ENCODE data around the gene CCL7. TPM values are rescaled to one million over a fixed set of nuclear protein-coding genes. Genes with fewer than 3 reads are reported as not detected.

CCL7 gene
- total and polyA plus RNA-seq, 2 of the 4 experiments (the other 2 are of a cell fraction), result 0.18 to 0.58 TPM

DNA sequence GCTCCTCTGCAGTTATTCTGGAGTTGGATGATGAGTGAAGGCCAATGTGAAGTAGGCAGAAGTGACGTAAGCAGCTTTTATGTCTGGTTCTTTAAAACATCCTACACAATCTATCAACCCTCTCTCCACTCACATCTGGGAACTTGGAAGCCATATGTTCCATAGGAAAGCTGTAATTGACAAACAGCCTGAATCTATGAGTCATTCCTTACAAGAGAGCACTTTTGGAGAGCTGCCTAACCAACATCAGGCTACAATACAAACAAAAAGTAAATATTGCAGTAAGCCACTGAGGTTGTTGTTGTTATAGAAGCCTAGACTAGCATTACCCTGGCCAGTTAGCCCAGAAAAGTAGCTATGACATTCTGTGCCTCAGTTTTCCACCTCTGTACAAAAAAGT, 5.9 kb downstream of the CCL7 start:
- POLR2A ChIA-PET (ENCODE audit: unreplicated experiment), result no interaction called here
- H4K91ac ChIP-seq (ENCODE audit: insufficient read depth, low read depth, low read length), result no peak overlapping the region

More for the DNA sequence above, 5.9 kb downstream of the CCL7 start:
- in situ Hi-C loops (cut with MboI; ENCODE audit: low sequenced_read_pairs) (loop anchor here (10.0 kb wide), 2 partner anchors 59 to 71 kb away; no protein-coding TSS in a partner anchor), intact Hi-C loops (cut with micrococcal nuclease) (loop anchor here (1.0 kb wide), 1 partner anchor 21 kb away; the partner anchor contains the start of gene CCL2), dilution Hi-C loops (cut with HindIII; ENCODE audit: low sequenced_read_pairs, unreplicated experiment) (no loop called here)
- H2AFZ ChIP-seq (replicated peaks; ENCODE audit: low read length, poor library complexity), result no peak overlapping the region
- no peak overlapping the region for H3K4me3 ChIP-seq (ENCODE audit: insufficient read depth, low read depth, low read length)
- H3K4ac ChIP-seq (ENCODE audit: low read depth, low read length), result no peak overlapping the region
- H3K4me2 ChIP-seq (ENCODE audit: low read depth, low read length), result no peak overlapping the region; the same call in 1 of the 2 replicates
- no TSS peak for BruUV-seq (replicated peaks)
- H3K9me3 ChIP-seq (ENCODE audit: control insufficient read depth, insufficient read depth, low read length), result no peaks in the 10 kb centered on the region
- ATAC-seq (ENCODE audit: low read depth), result peak; percentile 95
- peak overlapping the region; percentile 36; the same call in 1 of the 2 replicates for H2BK20ac ChIP-seq (ENCODE audit: low read depth, low read length)
- H2BK15ac ChIP-seq (ENCODE audit: low read depth, low read length), result no peak overlapping the region
- H4K20me1 ChIP-seq (ENCODE audit: insufficient read depth, low read length), result no peaks in the 10 kb centered on the region
- TF ChIP-seq FOS (IDR thresholded peaks at IDR 0.05; ENCODE audit: low read depth, low read length), result peak; percentile 87
- no peak for TF ChIP-seq SMC3 (IDR thresholded peaks at IDR 0.05; ENCODE audit: low read depth, low read length)
- TF ChIP-seq, protein P1, sequence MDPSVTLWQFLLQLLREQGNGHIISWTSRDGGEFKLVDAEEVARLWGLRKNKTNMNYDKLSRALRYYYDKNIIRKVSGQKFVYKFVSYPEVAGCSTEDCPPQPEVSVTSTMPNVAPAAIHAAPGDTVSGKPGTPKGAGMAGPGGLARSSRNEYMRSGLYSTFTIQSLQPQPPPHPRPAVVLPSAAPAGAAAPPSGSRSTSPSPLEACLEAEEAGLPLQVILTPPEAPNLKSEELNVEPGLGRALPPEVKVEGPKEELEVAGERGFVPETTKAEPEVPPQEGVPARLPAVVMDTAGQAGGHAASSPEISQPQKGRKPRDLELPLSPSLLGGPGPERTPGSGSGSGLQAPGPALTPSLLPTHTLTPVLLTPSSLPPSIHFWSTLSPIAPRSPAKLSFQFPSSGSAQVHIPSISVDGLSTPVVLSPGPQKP (IDR thresholded peaks at IDR 0.05; ENCODE audit: borderline replicate concordance, low read depth, low read length), result no peak
- TF ChIP-seq CEBPB (IDR thresholded peaks at IDR 0.05; ENCODE audit: low read depth, low read length), result 0 out of 2 replicates have a peak, but pooled peaks have one; percentile 10
- peak; percentile 76 for TF ChIP-seq BHLHE40 (IDR thresholded peaks at IDR 0.05; ENCODE audit: low read depth, low read length)
- no peak overlapping the region for H3K56ac ChIP-seq (ENCODE audit: extremely low read depth, insufficient read depth, low read length)
- H2BK120ac ChIP-seq (ENCODE audit: low read depth, low read length), result no peak overlapping the region
- H4K5ac ChIP-seq (ENCODE audit: low read depth, low read length), result no peak overlapping the region
- H2AK5ac ChIP-seq (ENCODE audit: low read depth, low read length), result no peak overlapping the region
- WGBS, 2 experiments (ENCODE audit: extremely low coverage in 2 of 2, insufficient read length in 1 of 2), result no CpG with 5 or more reads among the region's 1 CpG
- CTCF ChIA-PET, result interaction anchor here (1.1 to 1.9 kb wide), 3 partner anchors 19 to 75 kb away, joined by 4 to 8 read pairs (median 5); no protein-coding TSS in a partner anchor
- no peak overlapping the region for H2AK9ac ChIP-seq (replicated peaks; ENCODE audit: low read depth, low read length, poor library complexity)
- no peak overlapping the region for H3K9ac ChIP-seq (ENCODE audit: low read depth, low read length)
- H3K14ac ChIP-seq (replicated peaks; ENCODE audit: low read depth, low read length), result no peak overlapping the region
- peaks cover 14% of the 10 kb centered on the region for H3K27me3 ChIP-seq (ENCODE audit: control insufficient read depth, insufficient read depth, low read length)
- no peak overlapping the region for H3K23ac ChIP-seq (ENCODE audit: low read depth, low read length)
- no peaks in the 10 kb centered on the region for H3K9me1 ChIP-seq (ENCODE audit: insufficient read depth, low read length)
- H3K4me1 ChIP-seq (ENCODE audit: control insufficient read depth, insufficient read depth, low read length), result peaks cover 2% of the 10 kb centered on the region
- H4K8ac ChIP-seq (ENCODE audit: low read depth in 2 of 2, low read length in 2 of 2), result no peak overlapping the region
- H2BK5ac ChIP-seq (ENCODE audit: low read depth, low read length, poor library complexity, severe bottlenecking), result no peak overlapping the region
- H3K18ac ChIP-seq (ENCODE audit: low read depth, low read length), result peak overlapping the region; percentile 33; the same call in 1 of the 2 replicates
- H3K36me3 ChIP-seq (ENCODE audit: control insufficient read depth, insufficient read depth, low read length), result no peaks in the 10 kb centered on the region
- H3K79me1 ChIP-seq (ENCODE audit: low read depth in 1 of 2, low read length in 2 of 2), result no peaks in the 10 kb centered on the region
- no peak overlapping the region for H3K27ac ChIP-seq (ENCODE audit: insufficient read depth, low read length)
- DNase-seq, result peak; percentile 97
